DOHH2 (cell line): ENCODE data around the gene TMCC1.

Source experiments
- EZH2phosphoT487 ChIP-seq: fragments of 200-600 bp; sonication (generic); IDR thresholded peaks from 2 replicates; pipeline ENCODE4 v1.6.1; 2017; ENCODE audit warnings: borderline replicate concordance, mild to moderate bottlenecking, antibody characterized with exemption, low read length, moderate library complexity, mixed read lengths
- TF ChIP-seq, protein P1 (sequence below): fragments of 200-600 bp; sonication (generic); IDR thresholded peaks from one replicate; pipeline ENCODE4 v1.5.1; 2014; ENCODE audit warnings: antibody characterized with exemption, mild to moderate bottlenecking, low read depth, low read length; ENCODE audit not compliant: poor library complexity, severe bottlenecking

DNA sequence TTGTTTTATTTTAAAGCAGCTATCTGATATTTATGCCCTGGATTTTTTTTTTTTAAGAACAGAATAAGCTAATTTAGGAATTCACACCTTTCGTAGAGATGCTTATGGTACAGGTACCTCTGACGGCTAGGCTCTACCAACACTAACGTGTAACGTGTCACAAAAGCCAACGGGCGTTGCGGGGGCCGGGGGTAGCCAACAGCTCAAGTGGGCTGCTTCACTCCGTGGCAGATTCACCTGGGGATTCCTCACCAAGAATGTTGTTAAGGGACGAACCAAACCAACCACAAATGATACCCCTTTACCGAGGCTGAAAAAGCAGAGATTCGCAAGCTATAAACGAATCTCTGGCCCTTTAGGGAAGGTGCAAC, 1.0 kb downstream of the TMCC1 start:
- TF ChIP-seq, protein P1, sequence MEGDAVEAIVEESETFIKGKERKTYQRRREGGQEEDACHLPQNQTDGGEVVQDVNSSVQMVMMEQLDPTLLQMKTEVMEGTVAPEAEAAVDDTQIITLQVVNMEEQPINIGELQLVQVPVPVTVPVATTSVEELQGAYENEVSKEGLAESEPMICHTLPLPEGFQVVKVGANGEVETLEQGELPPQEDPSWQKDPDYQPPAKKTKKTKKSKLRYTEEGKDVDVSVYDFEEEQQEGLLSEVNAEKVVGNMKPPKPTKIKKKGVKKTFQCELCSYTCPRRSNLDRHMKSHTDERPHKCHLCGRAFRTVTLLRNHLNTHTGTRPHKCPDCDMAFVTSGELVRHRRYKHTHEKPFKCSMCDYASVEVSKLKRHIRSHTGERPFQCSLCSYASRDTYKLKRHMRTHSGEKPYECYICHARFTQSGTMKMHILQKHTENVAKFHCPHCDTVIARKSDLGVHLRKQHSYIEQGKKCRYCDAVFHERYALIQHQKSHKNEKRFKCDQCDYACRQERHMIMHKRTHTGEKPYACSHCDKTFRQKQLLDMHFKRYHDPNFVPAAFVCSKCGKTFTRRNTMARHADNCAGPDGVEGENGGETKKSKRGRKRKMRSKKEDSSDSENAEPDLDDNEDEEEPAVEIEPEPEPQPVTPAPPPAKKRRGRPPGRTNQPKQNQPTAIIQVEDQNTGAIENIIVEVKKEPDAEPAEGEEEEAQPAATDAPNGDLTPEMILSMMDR = no peak
- TF ChIP-seq EZH2phosphoT487 = no peak
